ENCODE results near the gene RETSAT. TPM values are rescaled to one million over a fixed set of nuclear protein-coding genes. Genes with fewer than 3 reads are reported as not detected.
A peak's percentile ranks its signal among the peaks of the same experiment; 100 is the strongest.
"Not testable (repeated sequence)": the region's sequence is repeated elsewhere in the genome, so short reads cannot be mapped to it uniquely, and the experiment has no call there.

The RETSAT gene
- total RNA-seq, 1 donor from 2014 or later: 16.6 TPM

GRCh38 chr2:85341269-85342029, 12.9 kb downstream of the RETSAT start:
- intact Hi-C loops (cut with DNase I): no loop called here
- DNase-seq (ENCODE audit: low spot score): no peak

GRCh38 chr2:85340034-85340892, 14.1 kb downstream of the RETSAT start:
- DNase-seq (ENCODE audit: low spot score): no peak
- intact Hi-C loops (cut with DNase I): no loop called here

GRCh38 chr2:85334928-85335327, 19.4 kb downstream of the RETSAT start:
- DNase-seq (ENCODE audit: low spot score): no peak
- intact Hi-C loops (cut with DNase I): no loop called here

GRCh38 chr2:85333877-85334276, 20.5 kb downstream of the RETSAT start:
- intact Hi-C loops (cut with DNase I): not testable (repeated sequence)

GRCh38 chr2:85330839-85331636, 23.3 kb downstream of the RETSAT start:
- intact Hi-C loops (cut with DNase I): no loop called here
- no peak for DNase-seq (ENCODE audit: low spot score)

More at GRCh38 chr2:85333877-85334276, 20.5 kb downstream of the RETSAT start:
- DNase-seq (ENCODE audit: low spot score): not testable (repeated sequence)

- intact Hi-C loops (cut with DNase I); DNase-seq (ENCODE audit: low spot score): not testable (repeated sequence)
Measured at GRCh38 chr2:85329701-85330100, 24.6 kb downstream of the RETSAT start.

- no peak for DNase-seq (ENCODE audit: low spot score)
- intact Hi-C loops (cut with DNase I): no loop called here
Measured at GRCh38 chr2:85329181-85329651, 25.1 kb downstream of the RETSAT start.

- intact Hi-C loops (cut with DNase I): no loop called here
- peak; percentile 96 for DNase-seq (ENCODE audit: low spot score)
Measured at GRCh38 chr2:85327822-85328617, 26.3 kb downstream of the RETSAT start, which contains the start of gene TGOLN2. Gene TGOLN2, minus strand, starts transcription at chr2:85327989. Its CDS starts 27 bp downstream, at chr2:85327962.

- DNase-seq (ENCODE audit: low spot score): no peak
- intact Hi-C loops (cut with DNase I): no loop called here
Measured at GRCh38 chr2:85327160-85327821, 27.0 kb downstream of the RETSAT start.

GRCh38 chr2:85326406-85327159, 27.7 kb downstream of the RETSAT start:
- DNase-seq (ENCODE audit: low spot score): no peak
- intact Hi-C loops (cut with DNase I): no loop called here

GRCh38 chr2:85325466-85325811, 28.9 kb downstream of the RETSAT start:
- no peak for DNase-seq (ENCODE audit: low spot score)
- intact Hi-C loops (cut with DNase I): no loop called here

GRCh38 chr2:85324639-85325465, 29.5 kb downstream of the RETSAT start:
- DNase-seq (ENCODE audit: low spot score): no peak
- intact Hi-C loops (cut with DNase I): no loop called here

GRCh38 chr2:85323988-85324367, 30.4 kb downstream of the RETSAT start:
- intact Hi-C loops (cut with DNase I): not testable (repeated sequence)

GRCh38 chr2:85323351-85323987, 30.9 kb downstream of the RETSAT start:
- no peak for DNase-seq (ENCODE audit: low spot score)
- intact Hi-C loops (cut with DNase I): no loop called here

More at GRCh38 chr2:85323988-85324367, 30.4 kb downstream of the RETSAT start:
- not testable (repeated sequence) for DNase-seq (ENCODE audit: low spot score)

- intact Hi-C loops (cut with DNase I): no loop called here
Measured at GRCh38 chr2:85319796-85320195, 34.5 kb downstream of the RETSAT start.

More at GRCh38 chr2:85319796-85320195, 34.5 kb downstream of the RETSAT start:
- DNase-seq (ENCODE audit: low spot score): no peak

All from cardiac septum (tissue), 1 donor.